ENCODE data around the gene HECTD4. TPM values are rescaled to one million over a fixed set of nuclear protein-coding genes. Genes with fewer than 3 reads are reported as not detected.

Gene HECTD4
- total RNA-seq, 1 donor, result 29.0 TPM

GRCh38 chr12:112140728-112141127 is 241.5 kb downstream of the HECTD4 start:
- no peaks in the 10 kb centered on the region for H3K9me3 ChIP-seq (ENCODE audit: low read depth, low read length)
- TF ChIP-seq CTCF (IDR thresholded peaks at IDR 0.05; ENCODE audit: extremely low read depth, low read depth, low read length), result no peak
- H3K4me3 ChIP-seq (ENCODE audit: insufficient read depth, low read length), result no peak overlapping the region
- no peaks in the 10 kb centered on the region for H3K79me2 ChIP-seq (ENCODE audit: insufficient read depth, low read length)
- DNase-seq (ENCODE audit: insufficient read length, low spot score, missing footprints), result no peak
- H3K4me1 ChIP-seq (ENCODE audit: insufficient read depth, low read length), result no peaks in the 10 kb centered on the region
- no peak overlapping the region for H3K4me2 ChIP-seq (ENCODE audit: insufficient read depth, low read length)
- H3K36me3 ChIP-seq (ENCODE audit: insufficient read depth, low read length), result peaks cover 74% of the 10 kb centered on the region
- H4K20me1 ChIP-seq (ENCODE audit: insufficient read depth, low read length), result no peaks in the 10 kb centered on the region
- no peak overlapping the region for H2AFZ ChIP-seq (ENCODE audit: low read length)
- no peaks in the 10 kb centered on the region for H3K27me3 ChIP-seq (ENCODE audit: insufficient read depth, low read length)
- no peak overlapping the region for H3K27ac ChIP-seq (ENCODE audit: low read depth, low read length)

GRCh38 chr12:112134731-112135130 is 247.5 kb downstream of the HECTD4 start:
- Histone ChIP-seq H3K4me1 (ENCODE audit: insufficient read depth, low read length) (peaks cover 18% of the 10 kb centered on the region), H3K9me3 (ENCODE audit: low read depth, low read length) (no peaks in the 10 kb centered on the region), H3K79me2 (ENCODE audit: insufficient read depth, low read length) (peaks cover 35% of the 10 kb centered on the region), H3K27ac (ENCODE audit: low read depth, low read length) (no peak overlapping the region), H3K36me3 (ENCODE audit: insufficient read depth, low read length) (peaks cover 46% of the 10 kb centered on the region), H3K4me3 (ENCODE audit: insufficient read depth, low read length) (no peak overlapping the region), H2AFZ (ENCODE audit: low read length) (no peak overlapping the region), H3K27me3 (ENCODE audit: insufficient read depth, low read length) (no peaks in the 10 kb centered on the region), H4K20me1 (ENCODE audit: insufficient read depth, low read length) (peaks cover 6% of the 10 kb centered on the region), H3K4me2 (ENCODE audit: insufficient read depth, low read length) (no peak overlapping the region)
- no peak for DNase-seq (ENCODE audit: insufficient read length, low spot score, missing footprints)
- TF ChIP-seq CTCF (IDR thresholded peaks at IDR 0.05; ENCODE audit: extremely low read depth, low read depth, low read length), result no peak

- Histone ChIP-seq H3K27me3 (ENCODE audit: insufficient read depth, low read length) (no peaks in the 10 kb centered on the region), H3K9me3 (ENCODE audit: low read depth, low read length) (no peaks in the 10 kb centered on the region), H3K27ac (ENCODE audit: low read depth, low read length) (no peak overlapping the region), H2AFZ (ENCODE audit: low read length) (no peak overlapping the region), H3K79me2 (ENCODE audit: insufficient read depth, low read length) (peaks cover 45% of the 10 kb centered on the region), H3K36me3 (ENCODE audit: insufficient read depth, low read length) (peaks cover 34% of the 10 kb centered on the region), H3K4me3 (ENCODE audit: insufficient read depth, low read length) (no peak overlapping the region), H3K4me1 (ENCODE audit: insufficient read depth, low read length) (peaks cover 28% of the 10 kb centered on the region), H4K20me1 (ENCODE audit: insufficient read depth, low read length) (peaks cover 6% of the 10 kb centered on the region), H3K4me2 (ENCODE audit: insufficient read depth, low read length) (no peak overlapping the region)
- no peak for DNase-seq (ENCODE audit: insufficient read length, low spot score, missing footprints)
- no peak for TF ChIP-seq CTCF (IDR thresholded peaks at IDR 0.05; ENCODE audit: extremely low read depth, low read depth, low read length)
Observed at GRCh38 chr12:112133418-112133817, 248.8 kb downstream of the HECTD4 start.

- H3K4me2 ChIP-seq (ENCODE audit: insufficient read depth, low read length), result no peak overlapping the region
- H4K20me1 ChIP-seq (ENCODE audit: insufficient read depth, low read length), result peaks cover 8% of the 10 kb centered on the region
- H2AFZ ChIP-seq (ENCODE audit: low read length), result no peak overlapping the region
- peaks cover 62% of the 10 kb centered on the region for H3K79me2 ChIP-seq (ENCODE audit: insufficient read depth, low read length)
- no peaks in the 10 kb centered on the region for H3K9me3 ChIP-seq (ENCODE audit: low read depth, low read length)
- H3K27ac ChIP-seq (ENCODE audit: low read depth, low read length), result no peak overlapping the region
- DNase-seq (ENCODE audit: insufficient read length, low spot score, missing footprints), result no peak
- H3K4me1 ChIP-seq (ENCODE audit: insufficient read depth, low read length), result peaks cover 40% of the 10 kb centered on the region
- no peaks in the 10 kb centered on the region for H3K27me3 ChIP-seq (ENCODE audit: insufficient read depth, low read length)
- TF ChIP-seq CTCF (IDR thresholded peaks at IDR 0.05; ENCODE audit: extremely low read depth, low read depth, low read length), result no peak
- no peak overlapping the region for H3K4me3 ChIP-seq (ENCODE audit: insufficient read depth, low read length)
- H3K36me3 ChIP-seq (ENCODE audit: insufficient read depth, low read length), result peaks cover 24% of the 10 kb centered on the region
Observed at GRCh38 chr12:112131686-112132085, 250.5 kb downstream of the HECTD4 start.
